Chondrocyte (in vitro differentiated cells): ENCODE measurements around the gene APMAP. TPM values are rescaled to one million over a fixed set of nuclear protein-coding genes. Genes with fewer than 3 reads are reported as not detected.

Experiments
- DNase-seq: peaks from one replicate; pipeline ENCODE4 v3.0.0; 2021; ENCODE audit warnings: mixed read lengths, low spot score
- H3K27ac Mint-ChIP-seq: one replicate; pipeline ENCODE4 v1.8.0; 2021; ENCODE audit warnings: mild to moderate bottlenecking, moderate library complexity, mixed read lengths; ENCODE audit not compliant: unreplicated experiment
- H3K27me3 Mint-ChIP-seq: 2 replicates; pipeline ENCODE4 v1.8.0; 2021; ENCODE audit warnings: low read depth, mixed read lengths
- H3K36me3 Mint-ChIP-seq: 2 replicates; pipeline ENCODE4 v1.8.0; 2021; ENCODE audit warnings: low read depth, mixed read lengths
- H3K4me1 Mint-ChIP-seq: 2 replicates; pipeline ENCODE4 v1.8.0; 2021; ENCODE audit warnings: low read depth, mild to moderate bottlenecking, mixed read lengths
- H3K4me3 Mint-ChIP-seq: one replicate; pipeline ENCODE4 v1.8.0; 2021; ENCODE audit warnings: mild to moderate bottlenecking, moderate library complexity, mixed read lengths; ENCODE audit not compliant: unreplicated experiment
- H3K9me3 Mint-ChIP-seq: 2 replicates; pipeline ENCODE4 v1.8.0; 2021; ENCODE audit warnings: low read depth, mixed read lengths
- CTCF ChIP-seq: fragments of 200-600 bp; sonication (generic); IDR thresholded peaks from 2 replicates; pipeline ENCODE4 v1.5.0; 2021; ENCODE audit warnings: antibody characterized with exemption, mild to moderate bottlenecking, moderate library complexity
- total RNA-seq: library from RNA; stranded (reverse); gene quantifications from 3 replicates; pipeline ENCODE4 v1.2.1, GENCODE V29; 2021

Gene APMAP
- total RNA-seq, 1 donor from 2014 or later = 82.2 TPM

GRCh38 chr20:24962510-24962909, 30.0 kb downstream of the APMAP start:
- no peak for DNase-seq
- Mint-ChIP-seq H3K9me3 (no peaks in the 10 kb centered on the region), H3K4me3 (no peak overlapping the region), H3K4me1 (no peaks in the 10 kb centered on the region), H3K36me3 (peaks cover 35% of the 10 kb centered on the region), H3K27ac (no peak overlapping the region), H3K27me3 (no peaks in the 10 kb centered on the region)
- TF ChIP-seq CTCF = no peak

DNA sequence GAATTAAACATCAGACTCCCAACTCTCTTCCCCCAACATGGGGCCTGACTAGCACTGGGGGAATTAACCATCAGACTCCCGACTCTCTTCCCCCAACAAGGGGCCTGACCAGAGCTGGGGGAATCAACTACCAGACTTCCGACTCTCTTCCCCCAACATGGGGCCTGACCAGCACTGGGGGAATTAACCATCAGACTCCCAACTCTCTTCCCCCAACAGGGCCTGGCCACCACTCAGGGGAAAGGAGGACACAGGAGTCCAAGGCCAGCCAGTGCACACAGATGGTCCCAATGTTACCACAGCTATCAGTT, 30.4 kb downstream of the APMAP start:
- no peaks in the 10 kb centered on the region for H3K4me1 Mint-ChIP-seq
- no peaks in the 10 kb centered on the region for H3K27me3 Mint-ChIP-seq
- no peak overlapping the region for H3K4me3 Mint-ChIP-seq
- TF ChIP-seq CTCF = no peak
- peak; percentile 63 for DNase-seq
- H3K36me3 Mint-ChIP-seq = peaks cover 32% of the 10 kb centered on the region
- no peak overlapping the region for H3K27ac Mint-ChIP-seq
- no peaks in the 10 kb centered on the region for H3K9me3 Mint-ChIP-seq

DNA sequence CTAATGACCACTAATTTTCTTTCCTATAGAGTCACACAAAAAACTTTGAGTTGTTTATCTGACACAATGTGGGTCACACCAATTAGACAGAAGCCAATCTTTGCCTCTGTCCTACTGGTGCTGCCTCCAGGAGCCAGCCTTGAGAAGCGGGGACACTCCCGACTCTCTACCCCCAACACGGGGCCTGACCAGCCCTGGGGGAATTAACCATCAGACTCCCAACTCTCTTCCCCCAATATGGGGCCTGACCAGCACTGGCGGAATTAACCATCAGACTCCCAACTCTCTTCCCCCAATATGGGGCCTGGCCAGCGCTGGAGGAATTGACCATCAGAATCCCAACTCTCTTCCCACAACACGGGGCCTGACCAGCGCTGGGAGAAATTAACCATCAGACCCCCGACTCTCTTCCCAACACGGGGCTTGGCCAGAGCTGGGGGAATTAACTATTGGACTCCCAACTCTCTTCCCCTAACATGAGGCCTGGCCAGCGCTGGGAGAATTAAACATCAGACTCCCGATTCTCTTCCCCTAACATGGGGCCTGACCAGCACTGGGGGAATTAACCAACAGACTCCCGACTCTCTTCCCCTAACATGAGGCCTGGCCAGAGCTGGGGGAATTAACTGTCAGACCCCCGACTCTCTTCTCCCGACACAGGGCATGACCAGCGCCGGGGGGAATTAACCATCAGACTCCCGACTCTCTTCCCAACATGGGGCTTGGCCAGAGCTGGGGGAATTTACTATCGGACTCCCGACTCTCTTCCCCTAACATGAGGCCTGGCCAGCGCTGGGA, 31.0 kb downstream of the APMAP start:
- Mint-ChIP-seq H3K4me1 (no peaks in the 10 kb centered on the region), H3K4me3 (no peak overlapping the region), H3K27ac (no peak overlapping the region), H3K36me3 (peaks cover 32% of the 10 kb centered on the region), H3K27me3 (no peaks in the 10 kb centered on the region), H3K9me3 (no peaks in the 10 kb centered on the region)
- TF ChIP-seq CTCF = no peak
- DNase-seq = peak; percentile 60

DNA sequence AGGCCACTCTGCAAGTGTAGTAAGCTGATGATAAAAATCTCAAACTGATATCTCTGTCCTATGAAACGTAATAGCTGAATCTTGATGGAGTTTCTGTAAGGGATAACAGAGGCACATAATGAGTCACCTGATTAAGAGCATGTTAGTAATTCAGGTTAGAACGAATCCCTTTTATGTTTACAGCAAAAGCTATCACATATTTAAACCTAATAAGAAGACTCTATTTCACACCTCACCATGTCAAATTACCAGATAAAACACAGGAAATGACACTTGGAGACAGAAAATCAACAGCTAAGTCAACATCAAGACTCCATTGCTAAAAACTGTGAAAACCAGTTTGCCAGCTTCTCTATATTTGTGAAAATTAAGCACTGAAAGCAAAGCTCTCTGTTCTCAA, 31.7 kb downstream of the APMAP start:
- no peak overlapping the region for H3K4me3 Mint-ChIP-seq
- H3K27me3 Mint-ChIP-seq = no peaks in the 10 kb centered on the region
- peaks cover 28% of the 10 kb centered on the region for H3K36me3 Mint-ChIP-seq
- no peaks in the 10 kb centered on the region for H3K4me1 Mint-ChIP-seq
- H3K9me3 Mint-ChIP-seq = no peaks in the 10 kb centered on the region
- no peak for DNase-seq
- no peak overlapping the region for H3K27ac Mint-ChIP-seq
- no peak for TF ChIP-seq CTCF

DNA sequence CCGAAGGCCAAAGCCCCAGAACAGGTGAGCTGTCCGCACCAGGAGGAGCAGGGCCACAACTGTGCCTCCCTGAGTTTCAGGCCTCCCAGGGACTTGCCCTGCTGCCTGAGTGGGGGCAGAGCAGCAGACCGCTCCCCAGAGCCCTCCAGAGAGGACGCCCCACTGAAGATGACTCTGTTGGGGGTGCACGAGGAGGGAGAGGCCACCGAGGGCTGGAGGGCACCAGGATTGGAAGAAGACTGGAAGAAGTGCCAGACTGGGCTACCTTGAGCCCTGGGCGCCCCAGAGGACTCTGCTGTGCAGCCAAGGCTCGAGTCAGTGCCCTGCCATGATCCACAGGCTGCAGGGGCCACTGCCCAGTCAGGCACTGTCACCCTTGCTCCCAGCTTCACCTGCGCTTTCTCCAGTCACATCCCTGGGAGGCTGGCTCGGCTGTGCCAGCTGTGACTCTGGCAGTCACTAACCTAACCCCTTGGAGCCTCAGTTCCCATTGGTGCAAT, 32.2 kb downstream of the APMAP start:
- Mint-ChIP-seq H3K9me3 (no peaks in the 10 kb centered on the region), H3K4me3 (no peak overlapping the region), H3K27me3 (no peaks in the 10 kb centered on the region), H3K36me3 (peaks cover 27% of the 10 kb centered on the region), H3K4me1 (no peaks in the 10 kb centered on the region), H3K27ac (no peak overlapping the region)
- TF ChIP-seq CTCF = no peak
- DNase-seq = peak; percentile 72
